ENCODE data around the gene SLC8A1.

SLC8A1 gene

DNA sequence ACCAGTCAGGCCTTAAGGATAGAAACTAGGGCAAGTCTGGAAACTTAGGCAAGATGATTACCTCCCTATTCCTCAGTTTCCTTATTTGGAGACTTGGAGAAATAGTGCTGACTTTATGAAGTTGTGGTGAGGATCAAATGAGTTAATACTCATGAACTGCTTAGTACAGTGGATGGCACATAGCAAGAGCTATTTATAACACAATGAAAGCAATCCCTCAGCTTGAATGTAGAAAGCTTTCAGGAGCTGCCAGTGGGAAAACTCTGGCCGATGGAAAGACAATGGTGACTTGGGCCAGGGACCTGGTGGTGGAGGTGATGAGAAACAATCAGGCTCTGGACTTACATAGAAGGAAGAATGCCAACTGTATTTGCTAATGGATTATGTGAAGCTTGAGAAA lies 403.4 kb downstream of the SLC8A1 start:
- no peak for DNase-seq (ENCODE audit: low read depth)

DNA sequence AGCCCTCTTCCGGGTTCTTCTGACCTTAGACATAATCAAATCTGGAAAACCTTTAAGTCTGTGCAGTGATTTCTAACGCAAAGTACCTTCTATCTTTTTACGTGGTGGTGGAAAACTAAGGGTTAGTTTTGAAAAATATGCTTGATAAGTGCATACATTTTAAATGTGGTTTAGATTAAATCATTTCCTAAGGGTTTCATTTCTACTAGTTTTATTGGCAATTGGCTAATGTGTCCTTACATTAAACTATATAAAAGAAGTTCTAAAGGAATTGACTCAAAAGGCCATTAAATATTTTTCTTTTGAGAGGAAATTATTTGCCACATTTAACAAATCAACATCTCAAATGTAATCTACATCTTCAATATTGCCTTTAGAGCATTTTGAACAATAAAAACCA lies 404.5 kb downstream of the SLC8A1 start:
- no peak for DNase-seq (ENCODE audit: low read depth)

Data from activated T-cell treated with anti-CD3 and anti-CD28 coated beads for 1 hour (primary cell).